ENCODE measurements around the gene NUP93.

The NUP93 gene

GRCh38 chr16:56817056-56817455, 87.1 kb downstream of the NUP93 start:
- no peak for DNase-seq (ENCODE audit: low read depth in 2 of 2)

GRCh38 chr16:56817938-56818337, 88.0 kb downstream of the NUP93 start:
- DNase-seq (ENCODE audit: low read depth in 2 of 2), result no peak

GRCh38 chr16:56823081-56823733, 93.3 kb downstream of the NUP93 start:
- DNase-seq (ENCODE audit: low read depth in 2 of 2), result no peak

DNA sequence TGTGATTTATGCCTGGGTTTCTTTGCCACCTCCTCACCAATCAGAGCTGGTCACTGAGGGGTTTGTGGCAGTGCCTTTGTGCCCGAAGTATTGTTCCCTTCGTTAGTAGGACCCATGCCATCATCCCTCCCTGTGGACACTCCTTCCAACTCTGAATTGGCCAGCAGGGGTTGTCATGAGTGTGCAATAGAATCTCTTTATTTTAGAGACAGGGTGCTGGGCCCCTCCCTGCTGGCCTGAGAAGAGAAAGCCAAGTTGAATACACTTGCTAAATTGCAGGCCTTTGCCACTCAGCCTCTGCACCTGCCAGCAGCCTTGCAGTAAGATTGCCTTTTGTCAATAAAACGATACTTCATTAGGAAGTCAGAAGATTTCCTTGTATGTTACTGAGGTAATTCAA, 94.4 kb downstream of the NUP93 start:
- no peak for DNase-seq (ENCODE audit: low read depth in 2 of 2)

DNA sequence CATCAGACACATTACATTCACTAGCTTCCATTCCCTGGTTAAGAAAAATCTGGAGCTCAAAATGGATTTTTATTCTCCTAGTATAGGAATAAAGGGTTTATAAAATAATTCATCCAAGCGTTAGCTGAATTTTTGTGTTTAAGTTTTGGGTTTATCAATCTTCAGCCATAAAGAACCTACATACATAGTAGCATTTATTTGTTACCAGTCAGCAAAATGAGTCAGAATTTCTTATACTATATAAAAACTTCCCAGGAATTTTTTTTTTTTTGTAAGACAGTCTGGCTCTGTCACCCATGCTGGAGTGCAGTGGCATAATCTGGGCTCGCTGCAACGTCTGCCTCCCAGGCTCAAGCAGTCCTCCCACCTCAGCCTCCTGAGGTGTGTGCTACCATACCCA, 94.9 kb downstream of the NUP93 start:
- DNase-seq (ENCODE audit: low read depth in 2 of 2), result no peak

DNA sequence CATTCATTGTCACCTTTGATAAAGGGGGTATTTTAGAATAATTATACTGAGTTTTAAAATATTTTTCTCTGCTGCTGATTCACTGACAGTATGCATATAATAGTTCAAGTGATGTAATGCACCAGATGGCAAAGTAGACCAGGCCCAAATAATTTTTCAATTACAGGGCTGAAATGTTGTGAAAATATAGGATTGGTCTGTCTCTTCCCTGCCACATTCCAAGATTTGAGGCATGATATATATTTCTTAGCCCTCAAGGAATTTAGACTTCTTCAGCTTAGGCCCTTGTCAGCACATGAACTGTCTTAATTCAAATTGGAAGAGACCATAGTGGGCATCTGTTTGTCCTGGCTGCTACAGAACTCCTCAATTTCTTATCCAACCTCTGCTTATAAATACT, 95.9 kb downstream of the NUP93 start:
- no peak for DNase-seq (ENCODE audit: low read depth in 2 of 2)

GRCh38 chr16:56828647-56829046, 98.7 kb downstream of the NUP93 start:
- no peak for DNase-seq (ENCODE audit: low read depth in 2 of 2)

- no peak for DNase-seq (ENCODE audit: low read depth in 2 of 2)
Observed at GRCh38 chr16:56830669-56831068, 100.7 kb downstream of the NUP93 start.

DNA sequence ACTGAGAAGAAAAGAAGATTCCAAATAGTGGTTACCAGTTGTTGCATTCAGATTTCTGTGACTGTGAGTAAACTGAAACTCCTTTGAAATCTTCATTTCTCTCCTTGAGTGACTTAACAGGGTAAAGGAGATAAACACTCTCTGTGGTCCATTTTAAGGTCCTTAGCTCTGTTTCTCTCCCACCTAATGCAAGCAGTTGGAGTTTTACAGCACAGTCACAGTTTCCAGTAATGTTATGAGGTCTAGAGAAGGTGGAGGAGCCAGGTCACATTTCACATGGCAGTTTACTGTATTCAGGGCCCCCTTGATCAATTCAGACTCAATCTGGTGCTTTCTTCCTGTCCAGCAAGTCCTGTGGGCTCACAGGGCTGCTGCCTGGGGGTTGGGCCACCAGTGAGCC, 102.8 kb downstream of the NUP93 start:
- no peak for DNase-seq (ENCODE audit: low read depth in 2 of 2)

DNA sequence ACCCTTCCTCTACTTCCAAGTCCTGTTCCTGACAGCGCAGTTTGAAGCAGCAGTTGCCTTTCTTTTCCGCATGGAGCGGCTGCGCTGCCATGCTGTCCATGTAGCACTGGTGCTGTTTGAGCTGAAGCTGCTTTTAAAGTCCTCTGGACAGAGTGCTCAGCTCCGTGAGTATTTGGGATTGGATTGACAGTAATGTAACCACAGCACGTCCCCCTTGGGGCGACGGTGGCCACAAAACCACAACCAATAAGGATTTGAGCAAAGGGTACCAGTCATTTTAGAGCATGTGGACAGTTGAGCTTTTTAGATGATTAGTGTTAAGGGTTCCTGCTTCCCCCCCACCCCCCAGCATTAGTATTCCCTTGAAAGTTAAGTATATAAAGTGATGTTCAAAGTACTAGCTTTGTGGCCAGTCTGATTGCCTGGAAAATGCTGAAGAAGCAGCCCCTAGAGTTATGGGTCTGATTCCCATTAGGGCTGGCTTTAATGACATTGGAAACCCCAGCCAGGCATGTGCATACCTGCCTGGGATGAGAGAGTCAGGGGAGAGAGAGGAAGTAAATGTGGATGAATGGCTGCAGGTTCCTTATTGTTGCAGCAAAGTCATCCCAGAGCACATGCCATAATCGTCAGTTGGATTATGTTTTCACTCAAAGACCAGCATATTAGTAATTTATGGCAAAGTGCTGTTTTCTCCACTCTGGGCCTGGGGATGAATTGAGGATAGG, 103.5 kb downstream of the NUP93 start:
- DNase-seq (ENCODE audit: low read depth in 2 of 2), result no peak

GRCh38 chr16:56835320-56835719, 105.4 kb downstream of the NUP93 start:
- DNase-seq (ENCODE audit: low read depth in 2 of 2), result no peak

- no peak for DNase-seq (ENCODE audit: low read depth in 2 of 2)
Observed at GRCh38 chr16:56836410-56837230, 106.7 kb downstream of the NUP93 start.

- DNase-seq (ENCODE audit: low read depth in 2 of 2), result no peak
Observed at GRCh38 chr16:56838622-56839337, 108.9 kb downstream of the NUP93 start.

GRCh38 chr16:56841233-56841632, 111.3 kb downstream of the NUP93 start:
- no peak for DNase-seq (ENCODE audit: low read depth in 2 of 2)

DNA sequence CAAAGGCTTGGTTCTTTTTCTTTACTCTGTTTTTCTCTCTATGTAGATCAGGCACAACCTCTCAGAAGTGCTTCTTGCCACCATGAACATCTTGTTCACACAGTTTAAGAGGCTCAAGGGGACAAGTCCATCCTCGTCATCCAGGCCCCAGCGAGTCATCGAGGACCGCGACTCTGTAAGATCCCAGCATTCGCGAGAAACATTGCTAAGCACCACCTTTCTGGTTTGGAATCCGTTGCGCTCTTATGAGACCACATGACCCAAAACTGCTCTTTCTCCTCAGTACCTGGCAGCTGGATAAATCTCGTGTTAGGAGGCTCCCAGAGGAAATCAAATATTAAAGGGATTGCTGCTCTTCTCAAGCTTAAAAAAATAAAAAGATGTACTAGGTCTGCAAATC, 111.7 kb downstream of the NUP93 start:
- no peak for DNase-seq (ENCODE audit: low read depth in 2 of 2)

DNA sequence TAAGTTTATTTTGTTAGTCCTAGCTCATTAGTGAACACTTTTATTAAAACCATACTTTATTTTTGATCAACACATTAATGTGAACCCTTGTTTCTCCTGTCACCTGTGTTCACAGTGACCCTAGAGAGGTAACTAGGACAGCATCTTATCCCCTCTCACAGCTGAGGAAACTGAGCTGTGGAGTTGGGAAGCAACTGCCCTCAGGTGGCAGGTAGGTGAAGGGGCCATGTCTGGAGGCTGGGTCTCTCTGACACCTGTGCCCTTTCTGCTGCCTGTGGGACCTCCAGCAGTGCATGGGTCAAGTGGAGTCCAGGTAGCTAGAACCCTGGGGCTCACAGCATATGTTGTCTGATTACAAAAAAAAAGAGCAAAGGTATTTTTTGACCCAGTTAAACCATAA, 112.2 kb downstream of the NUP93 start:
- DNase-seq (ENCODE audit: low read depth in 2 of 2), result no peak

DNA sequence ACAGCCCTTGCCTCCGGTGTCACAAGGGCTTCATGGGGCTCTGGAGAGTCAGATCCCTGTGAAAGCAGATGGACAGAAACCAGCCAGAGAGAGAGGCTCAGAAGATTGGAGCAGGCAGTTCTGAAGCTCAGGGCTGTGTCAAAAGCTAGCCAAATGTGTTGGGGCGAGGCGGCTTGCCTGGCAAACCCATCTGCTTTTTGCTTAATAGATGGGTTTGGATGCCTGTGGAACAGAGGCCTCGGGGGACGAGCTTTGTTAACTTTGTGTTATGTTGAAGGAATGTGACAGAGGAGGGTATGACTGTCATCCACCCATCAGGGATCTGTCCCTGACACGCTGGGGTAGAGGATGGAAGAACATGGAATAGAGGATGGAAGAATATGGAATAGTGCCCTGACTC, 114.1 kb downstream of the NUP93 start:
- no peak for DNase-seq (ENCODE audit: low read depth in 2 of 2)

DNA sequence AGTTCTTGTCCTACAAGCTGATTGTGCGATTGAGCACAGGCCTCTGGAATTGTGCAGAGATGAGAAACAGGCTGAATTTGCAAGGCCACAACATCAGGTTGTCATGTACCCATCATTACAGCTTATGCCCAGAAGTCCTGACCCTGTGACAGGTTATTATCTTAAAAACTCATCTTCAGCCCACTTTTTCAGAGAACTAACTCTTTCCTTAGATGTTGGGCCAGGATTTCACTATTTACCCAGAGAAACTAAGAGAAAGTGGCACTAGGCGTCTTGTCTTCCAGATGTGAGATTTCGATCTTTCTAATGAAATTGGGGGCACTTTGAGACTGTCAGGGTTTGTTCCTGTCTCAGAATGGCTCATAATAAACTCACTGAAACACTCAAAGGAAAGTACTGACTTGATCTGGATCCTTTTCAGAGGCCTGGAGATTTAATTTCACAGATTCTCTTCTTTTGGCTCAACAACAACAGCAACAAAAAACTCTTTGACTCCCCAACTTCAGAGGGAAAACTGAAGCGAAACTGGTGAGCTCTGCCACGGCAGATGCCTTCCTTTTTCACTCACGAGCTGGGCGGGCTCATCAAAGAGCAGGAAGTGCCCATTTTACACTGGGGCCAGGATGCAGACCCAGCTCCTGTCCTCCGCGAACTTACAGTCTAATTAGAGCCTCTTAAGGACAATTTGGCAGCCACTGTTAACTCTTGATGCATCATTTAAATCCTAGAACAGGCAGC, 117.4 kb downstream of the NUP93 start:
- DNase-seq (ENCODE audit: low read depth in 2 of 2), result no peak

DNA sequence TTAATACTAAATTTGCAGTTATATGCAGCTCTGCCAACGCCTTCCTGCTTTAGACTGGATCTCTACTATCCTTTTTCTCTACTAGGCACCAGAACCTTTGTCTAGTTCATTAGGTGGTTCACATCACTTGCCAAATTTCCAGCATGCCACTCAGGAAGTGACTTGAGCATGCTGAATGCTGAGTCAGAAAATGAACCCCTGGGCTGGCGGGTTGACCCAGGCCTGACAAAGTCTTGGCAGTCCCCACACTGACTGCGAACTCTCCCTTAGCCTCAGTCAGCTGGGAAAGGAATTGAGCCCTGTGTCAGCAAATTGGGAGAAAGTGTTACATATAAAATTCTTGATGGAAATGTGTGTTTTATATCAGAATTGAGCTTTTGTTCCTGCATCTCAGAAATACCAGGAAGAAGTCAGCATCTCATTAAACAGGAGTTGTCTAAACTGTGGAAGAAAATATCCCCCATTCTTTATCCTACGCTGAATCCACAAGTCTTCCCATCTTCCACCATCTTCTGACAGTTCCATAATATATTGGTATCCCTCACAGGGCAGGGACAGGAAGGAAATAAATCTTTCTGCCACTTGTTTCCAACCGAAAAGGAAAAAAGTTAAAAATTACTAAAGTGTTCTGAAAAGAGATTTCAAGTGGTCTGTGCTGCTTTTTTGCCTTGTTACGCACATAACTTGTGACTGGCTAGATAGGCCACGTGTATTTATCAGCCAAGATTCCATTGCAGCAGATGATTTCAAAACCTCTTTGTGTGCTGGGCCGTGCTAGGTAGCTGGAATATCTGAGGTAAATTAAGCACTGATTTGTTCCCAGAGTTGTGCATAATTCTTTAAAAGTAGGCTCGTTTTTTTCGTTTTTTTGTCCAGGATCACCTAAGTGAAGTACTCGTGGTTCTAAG, 118.4 kb downstream of the NUP93 start:
- no peak for DNase-seq (ENCODE audit: low read depth in 2 of 2)

DNA sequence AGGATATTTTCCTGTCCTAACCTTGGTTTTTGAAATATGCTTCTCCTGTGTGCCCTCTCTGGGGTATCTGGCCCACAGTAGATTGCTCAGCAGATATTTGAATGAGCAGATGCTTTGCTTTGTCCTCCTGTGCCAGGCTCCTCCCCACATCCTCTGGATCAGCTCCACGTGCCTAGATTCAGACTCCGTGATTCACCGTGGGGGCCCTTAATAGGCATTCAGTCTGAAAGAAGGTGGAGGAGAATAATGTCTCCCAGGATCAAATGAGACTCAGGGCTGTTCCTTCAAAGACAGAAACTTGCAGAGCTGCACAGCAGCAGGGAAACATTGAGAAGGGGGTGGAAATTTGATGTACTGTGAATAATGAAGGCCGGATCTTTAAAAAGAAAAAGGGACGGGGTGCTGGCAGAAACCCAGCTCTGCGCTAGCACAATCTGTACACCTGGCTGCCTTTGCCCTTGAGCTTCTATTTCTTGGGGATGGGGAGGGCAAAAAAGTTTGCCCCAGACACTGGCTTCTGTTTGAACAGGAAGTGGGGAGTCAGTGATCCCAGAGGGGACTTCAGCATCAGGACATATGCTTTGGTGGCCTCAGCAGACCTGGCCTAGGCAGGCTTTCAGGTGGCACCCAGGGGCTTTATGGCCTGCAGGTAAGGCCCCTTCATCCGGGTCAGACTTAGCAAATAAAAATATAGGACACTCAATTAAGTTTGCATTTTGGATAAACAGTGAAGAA, 119.2 kb downstream of the NUP93 start:
- DNase-seq (ENCODE audit: low read depth in 2 of 2), result no peak
